Loucy (cell line): Measurements from ENCODE around the gene GPC3.

Experiments
- H2AFZ ChIP-seq: fragments of 200-600 bp; sonication (generic); 2 replicates; pipeline ENCODE4 v1.6.0; 2016; ENCODE audit warnings: antibody characterized with exemption, mild to moderate bottlenecking, low read length, moderate library complexity
- H3F3A ChIP-seq: fragments of 200-600 bp; 2 replicates; pipeline ENCODE4 v1.6.0; 2016; ENCODE audit warnings: antibody characterized with exemption, low read depth, mild to moderate bottlenecking
- H3K27me3 ChIP-seq: fragments of 200-600 bp; sonication (generic); 2 replicates; pipeline ENCODE4 v1.6.1; 2014; ENCODE audit warnings: low read length, mild to moderate bottlenecking; ENCODE audit not compliant: insufficient read depth, poor library complexity, severe bottlenecking
- H3K36me3 ChIP-seq: fragments of 200-600 bp; sonication (generic); 2 replicates; pipeline ENCODE4 v1.6.1; 2016; ENCODE audit warnings: low read length; ENCODE audit not compliant: insufficient read depth
- H3K4me1 ChIP-seq: fragments of 200-600 bp; sonication (generic); 2 replicates; pipeline ENCODE4 v1.5.1; 2014; ENCODE audit warnings: low read length, mild to moderate bottlenecking; ENCODE audit not compliant: insufficient read depth, poor library complexity, severe bottlenecking
- H3K4me2 ChIP-seq: fragments of 200-600 bp; sonication (generic); 2 replicates; pipeline ENCODE4 v1.6.0; 2014; ENCODE audit warnings: antibody characterized with exemption, low read length, low read depth, mild to moderate bottlenecking; ENCODE audit not compliant: poor library complexity, severe bottlenecking
- H3K4me3 ChIP-seq: fragments of 200-600 bp; sonication (generic); 2 replicates; pipeline ENCODE4 v1.5.1; 2014; ENCODE audit warnings: low read length, mild to moderate bottlenecking, mixed read lengths; ENCODE audit not compliant: poor library complexity, severe bottlenecking
- H3K79me2 ChIP-seq: fragments of 200-600 bp; sonication (generic); 2 replicates; pipeline ENCODE4 v1.6.1; 2014; ENCODE audit warnings: low read length; ENCODE audit not compliant: insufficient read depth
- H3K9ac ChIP-seq: fragments of 200-600 bp; sonication (generic); 2 replicates; pipeline ENCODE4 v1.6.0; 2014; ENCODE audit warnings: mild to moderate bottlenecking, low read depth, low read length, moderate library complexity; ENCODE audit not compliant: poor library complexity, severe bottlenecking
- H3K9me2 ChIP-seq: fragments of 200-600 bp; sonication (generic); replicated peaks from 2 replicates; pipeline ENCODE4 v1.6.1; 2016; ENCODE audit warnings: low read depth, low read length, mixed read lengths
- H3K9me3 ChIP-seq: fragments of 200-600 bp; sonication (generic); 2 replicates; pipeline ENCODE4 v1.6.1; 2014; ENCODE audit warnings: mild to moderate bottlenecking, antibody characterized with exemption, low read length, low read depth; ENCODE audit not compliant: insufficient read depth
- H4K20me1 ChIP-seq: fragments of 200-600 bp; sonication (generic); 2 replicates; pipeline ENCODE4 v1.6.0; 2014; ENCODE audit warnings: antibody characterized with exemption, low read length, mild to moderate bottlenecking; ENCODE audit not compliant: insufficient read depth, poor library complexity, severe bottlenecking
- CTCF ChIP-seq: fragments of 200-600 bp; sonication (generic); conservative IDR thresholded peaks from 2 replicates; pipeline ENCODE4 v1.5.1; 2014; ENCODE audit warnings: mild to moderate bottlenecking, antibody characterized with exemption, low read length
- EZH2phosphoT487 ChIP-seq: fragments of 200-600 bp; IDR thresholded peaks from 2 replicates; pipeline ENCODE4 v1.6.1; 2018; ENCODE audit warnings: antibody characterized with exemption, mild to moderate bottlenecking, moderate library complexity, borderline replicate concordance

The GPC3 gene

GRCh38 chrX:133984857-133985163 is 584 bp downstream of the GPC3 start:
- Histone ChIP-seq H3K4me1 (peaks cover 4% of the 10 kb centered on the region), H3K9ac (no peak overlapping the region), H3F3A (no peaks in the 10 kb centered on the region), H3K4me3 (no peak overlapping the region), H3K27me3 (no peaks in the 10 kb centered on the region), H4K20me1 (no peaks in the 10 kb centered on the region), H3K36me3 (no peaks in the 10 kb centered on the region), H3K9me3 (no peaks in the 10 kb centered on the region), H3K9me2 (no peaks in the 10 kb centered on the region), H2AFZ (no peak overlapping the region), H3K4me2 (no peak overlapping the region), H3K79me2 (no peaks in the 10 kb centered on the region)
- no peak for TF ChIP-seq EZH2phosphoT487
- no peak for TF ChIP-seq CTCF

GRCh38 chrX:133983974-133984845 is 1.2 kb downstream of the GPC3 start:
- H3K27me3 ChIP-seq: no peaks in the 10 kb centered on the region
- H3K9me3 ChIP-seq: no peaks in the 10 kb centered on the region
- H3K36me3 ChIP-seq: no peaks in the 10 kb centered on the region
- no peaks in the 10 kb centered on the region for H4K20me1 ChIP-seq
- H3K4me1 ChIP-seq: peaks cover 4% of the 10 kb centered on the region
- H3K4me2 ChIP-seq: no peak overlapping the region
- no peak for TF ChIP-seq EZH2phosphoT487
- TF ChIP-seq CTCF: no peak
- no peaks in the 10 kb centered on the region for H3K79me2 ChIP-seq
- no peak overlapping the region for H3K4me3 ChIP-seq
- no peak overlapping the region for H3K9ac ChIP-seq
- H3F3A ChIP-seq: no peaks in the 10 kb centered on the region
- no peaks in the 10 kb centered on the region for H3K9me2 ChIP-seq
- H2AFZ ChIP-seq: no peak overlapping the region

GRCh38 chrX:133983256-133983973 is 2.0 kb downstream of the GPC3 start:
- TF ChIP-seq EZH2phosphoT487 (no peak), CTCF (no peak)
- Histone ChIP-seq H3K4me3 (no peak overlapping the region), H3K9ac (no peak overlapping the region), H3K79me2 (no peaks in the 10 kb centered on the region), H3K27me3 (no peaks in the 10 kb centered on the region), H3K4me2 (no peak overlapping the region), H3K36me3 (no peaks in the 10 kb centered on the region), H3K4me1 (peaks cover 4% of the 10 kb centered on the region), H2AFZ (no peak overlapping the region), H3K9me2 (no peaks in the 10 kb centered on the region), H3F3A (no peaks in the 10 kb centered on the region), H3K9me3 (no peaks in the 10 kb centered on the region), H4K20me1 (no peaks in the 10 kb centered on the region)
